ES-I3 (cell line): ENCODE measurements around the gene SH3BP5L.
"Not testable (repeated sequence)": the region's sequence is repeated elsewhere in the genome, so short reads cannot be mapped to it uniquely, and the experiment has no call there.

Experiments
- H3K36me3 ChIP-seq: 2 replicates; pipeline ENCODE4 v1.6.1; 2013; ENCODE audit warnings: mild to moderate bottlenecking, low read length, control low read depth, moderate library complexity; ENCODE audit not compliant: insufficient read depth
- H3K4me1 ChIP-seq: 2 replicates; pipeline ENCODE4 v1.6.1; 2013; ENCODE audit warnings: mild to moderate bottlenecking, control low read depth, low read length; ENCODE audit not compliant: insufficient read depth
- H3K9ac ChIP-seq: 2 replicates; pipeline ENCODE4 v1.6.1; 2013; ENCODE audit warnings: low read depth, mild to moderate bottlenecking, low read length, moderate library complexity
- H3K9me3 ChIP-seq: 2 replicates; pipeline ENCODE4 v1.6.1; 2013; ENCODE audit warnings: mild to moderate bottlenecking, low read length, moderate library complexity; ENCODE audit not compliant: control insufficient read depth, insufficient read depth

SH3BP5L gene

GRCh38 chr1:248844526-248844925 lies 18.8 kb upstream of the SH3BP5L start:
- H3K36me3 ChIP-seq = peaks cover 9% of the 10 kb centered on the region

GRCh38 chr1:248843687-248844086 lies 18.0 kb upstream of the SH3BP5L start:
- Histone ChIP-seq H3K9me3 (no peaks in the 10 kb centered on the region), H3K4me1 (peaks cover 10% of the 10 kb centered on the region), H3K9ac (no peak overlapping the region), H3K36me3 (peaks cover 1% of the 10 kb centered on the region)

More at GRCh38 chr1:248844526-248844925, 18.8 kb upstream of the SH3BP5L start:
- Histone ChIP-seq H3K9ac (no peak overlapping the region), H3K4me1 (peaks cover 10% of the 10 kb centered on the region), H3K9me3 (no peaks in the 10 kb centered on the region)

GRCh38 chr1:248842781-248843331 lies 17.1 kb upstream of the SH3BP5L start:
- Histone ChIP-seq H3K9ac (no peak overlapping the region), H3K36me3 (no peaks in the 10 kb centered on the region; the same call in none of the 2 replicates), H3K4me1 (peaks cover 10% of the 10 kb centered on the region), H3K9me3 (no peaks in the 10 kb centered on the region)

- no peaks in the 10 kb centered on the region; the same call in none of the 2 replicates for H3K36me3 ChIP-seq
- peaks cover 10% of the 10 kb centered on the region for H3K4me1 ChIP-seq
- no peaks in the 10 kb centered on the region for H3K9me3 ChIP-seq
- H3K9ac ChIP-seq = no peak overlapping the region
Measured at GRCh38 chr1:248841702-248842395, 16.1 kb upstream of the SH3BP5L start.

- H3K9ac ChIP-seq = no peak overlapping the region
- no peaks in the 10 kb centered on the region for H3K9me3 ChIP-seq
- H3K4me1 ChIP-seq = peaks cover 10% of the 10 kb centered on the region
- H3K36me3 ChIP-seq = no peaks in the 10 kb centered on the region; the same call in none of the 2 replicates
Measured at GRCh38 chr1:248840946-248841345, 15.2 kb upstream of the SH3BP5L start.

GRCh38 chr1:248839168-248839555 lies 13.4 kb upstream of the SH3BP5L start:
- no peaks in the 10 kb centered on the region for H3K9me3 ChIP-seq
- peaks cover 10% of the 10 kb centered on the region for H3K4me1 ChIP-seq
- H3K36me3 ChIP-seq = no peaks in the 10 kb centered on the region
- peak overlapping the region; percentile 77 for H3K9ac ChIP-seq

- Histone ChIP-seq H3K9me3 (no peaks in the 10 kb centered on the region), H3K36me3 (no peaks in the 10 kb centered on the region), H3K9ac (peak overlapping the region; percentile 77), H3K4me1 (peaks cover 10% of the 10 kb centered on the region)
Measured at GRCh38 chr1:248838357-248839167, 12.8 kb upstream of the SH3BP5L start.

- H3K36me3 ChIP-seq = no peaks in the 10 kb centered on the region
- H3K4me1 ChIP-seq = peaks cover 10% of the 10 kb centered on the region
- peak within 1 kb of the TSS; percentile 77 for H3K9ac ChIP-seq
- no peaks in the 10 kb centered on the region for H3K9me3 ChIP-seq
Measured at GRCh38 chr1:248837781-248838356, 12.2 kb upstream of the SH3BP5L start, which contains the start of gene ZNF672. ZNF672 (plus strand) TSS chr1:248838224; CDS start chr1:248847275, 9,051 bp downstream.

- Histone ChIP-seq H3K4me1 (peaks cover 5% of the 10 kb centered on the region), H3K9me3 (no peaks in the 10 kb centered on the region), H3K9ac (peak overlapping the region; percentile 77), H3K36me3 (no peaks in the 10 kb centered on the region)
Measured at GRCh38 chr1:248837045-248837780, 11.5 kb upstream of the SH3BP5L start.

- no peaks in the 10 kb centered on the region for H3K36me3 ChIP-seq
- H3K4me1 ChIP-seq = no peaks in the 10 kb centered on the region
- no peak overlapping the region for H3K9ac ChIP-seq
- no peaks in the 10 kb centered on the region for H3K9me3 ChIP-seq
Measured at GRCh38 chr1:248834343-248834940, 8.7 kb upstream of the SH3BP5L start.

GRCh38 chr1:248831842-248832241 lies 6.1 kb upstream of the SH3BP5L start:
- H3K36me3 ChIP-seq = no peaks in the 10 kb centered on the region
- H3K9me3 ChIP-seq = no peaks in the 10 kb centered on the region
- H3K4me1 ChIP-seq = no peaks in the 10 kb centered on the region
- no peak overlapping the region for H3K9ac ChIP-seq

- H3K9ac ChIP-seq, H3K36me3 ChIP-seq, H3K4me1 ChIP-seq, H3K9me3 ChIP-seq: not testable (repeated sequence)
Measured at GRCh38 chr1:248830718-248831017, 5.0 kb upstream of the SH3BP5L start.

- Histone ChIP-seq H3K9me3 (no peaks in the 10 kb centered on the region), H3K4me1 (peaks cover 5% of the 10 kb centered on the region; the same call in 1 of the 2 replicates), H3K36me3 (peaks cover 3% of the 10 kb centered on the region; the same call in 1 of the 2 replicates), H3K9ac (no peak overlapping the region)
Measured at GRCh38 chr1:248828845-248829244, 3.1 kb upstream of the SH3BP5L start.

GRCh38 chr1:248825573-248825908 lies 174 bp downstream of the SH3BP5L start:
- peaks cover 5% of the 10 kb centered on the region; the same call in 1 of the 2 replicates for H3K4me1 ChIP-seq
- peaks cover 11% of the 10 kb centered on the region for H3K36me3 ChIP-seq
- peak overlapping the region; percentile 85 for H3K9ac ChIP-seq
- H3K9me3 ChIP-seq = no peaks in the 10 kb centered on the region
